ENCODE measurements around the gene SMARCA1. TPM values are rescaled to one million over a fixed set of nuclear protein-coding genes. Genes with fewer than 3 reads are reported as not detected.

The SMARCA1 gene
- total and polyA plus RNA-seq, 2 of the 13 experiments (the other 11 are each of a cell fraction or from before 2014, with no cell fraction given) = 97.7 to 145 TPM

DNA sequence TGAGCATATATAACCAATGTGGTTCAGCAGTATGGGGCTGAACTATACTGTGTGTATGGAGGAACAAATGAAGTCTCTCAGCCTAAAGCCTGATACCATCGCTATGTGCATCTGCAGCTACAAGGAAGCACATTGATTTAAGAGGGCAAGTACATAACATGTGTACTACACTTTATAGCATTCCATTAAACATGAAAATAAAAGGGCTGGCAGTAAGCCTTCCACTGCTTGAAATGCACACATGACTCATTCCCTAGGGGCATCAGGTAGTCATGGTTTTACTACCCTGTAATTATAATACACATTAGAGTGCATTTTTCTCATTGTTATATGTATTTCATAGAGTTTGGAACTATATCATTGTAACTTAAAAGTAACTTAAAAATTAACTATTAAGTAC, 51.2 kb downstream of the SMARCA1 start (continued):
- TF ChIP-seq CC2D1A (CRISPR knock-in tag; IDR thresholded peaks at IDR 0.05) (no peak), ZNF337 (CRISPR knock-in tag; IDR thresholded peaks at IDR 0.05; ENCODE audit: borderline replicate concordance, low read depth) (no peak), ZNF510 (CRISPR knock-in tag; IDR thresholded peaks at IDR 0.05; ENCODE audit: low read depth) (no peak), BRD4 (CRISPR knock-in tag; IDR thresholded peaks at IDR 0.05) (no peak)

DNA sequence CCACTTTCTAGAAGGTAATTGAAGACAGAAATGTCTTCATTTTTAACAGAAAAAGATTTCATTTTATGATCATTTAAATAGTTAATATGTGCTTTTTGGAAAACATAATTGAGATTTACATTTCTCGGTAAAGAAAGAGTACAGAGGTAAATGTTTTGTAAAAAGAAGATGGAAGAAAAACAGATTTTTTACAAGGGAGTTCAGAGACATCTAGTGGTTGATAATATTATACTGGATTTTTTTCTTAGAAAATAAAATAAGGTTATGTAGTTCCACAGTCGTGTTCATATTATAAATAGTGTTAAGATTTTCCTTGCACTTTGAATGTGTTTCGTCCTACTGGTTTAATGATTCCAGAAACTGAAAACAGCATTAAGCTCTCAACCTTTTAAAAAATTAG, 60.6 kb downstream of the SMARCA1 start:
- ChIA-PET CTCF (ENCODE audit: low intra/inter-chr PET ratio, low total read pairs) (no interaction called here), POLR2A (no interaction called here)
- ATAC-seq (no peak), FAIRE-seq (no peak), DNase-seq (ENCODE audit: low spot score) (no peak)
- Histone ChIP-seq H4K20me1 (ENCODE audit: insufficient read depth, low read length) (no peaks in the 10 kb centered on the region), H3K79me2 (ENCODE audit: insufficient read depth, low read length) (no peaks in the 10 kb centered on the region), H3K27me3 (ENCODE audit: control insufficient read depth in 1 of 2, insufficient read depth in 2 of 2, low read length in 2 of 2) (no peaks in the 10 kb centered on the region), H3K9me3 (ENCODE audit: low read length) (no peaks in the 10 kb centered on the region), H3K4me1 (ENCODE audit: insufficient read depth, low read length) (no peaks in the 10 kb centered on the region), H3K27ac (ENCODE audit: extremely low read length, insufficient read depth, low read length) (no peak overlapping the region), H3K4me2 (ENCODE audit: low read depth, low read length) (no peak overlapping the region), H3K36me3 (replicated peaks in 1 of 2; ENCODE audit: control insufficient read depth in 1 of 2, insufficient read depth in 2 of 2, low read length in 2 of 2) (peaks cover 0 to 33% of the 10 kb centered on the region in 2 experiments; a peak in 4 of 5 replicates), H3K4me3 (replicated peaks in 1 of 3; ENCODE audit: insufficient read depth in 1 of 3, low read depth in 2 of 3, low read length in 3 of 3) (no peak overlapping the region), H3K9ac (ENCODE audit: insufficient read depth, low read depth, low read length) (no peak overlapping the region), H2AFZ (ENCODE audit: low read length) (no peak overlapping the region)
- WGBS (ENCODE audit: low lambda C conversion rate) = 92% methylated on average over 3 of the region's 3 CpGs
- in situ Hi-C loops (cut with HindIII; ENCODE audit: extremely low pct_ligation_motif_present, low pct_unique_long_range_greater_than_20kb) (no loop called here), intact Hi-C loops (cut with micrococcal nuclease; ENCODE audit: unreplicated experiment) (no loop called here)
- no TSS peak for BruUV-seq (replicated peaks)
- TF ChIP-seq NAIF1 (CRISPR knock-in tag; IDR thresholded peaks at IDR 0.05; ENCODE audit: borderline replicate concordance) (no peak), ZZZ3 (CRISPR knock-in tag; IDR thresholded peaks at IDR 0.05; ENCODE audit: borderline replicate concordance) (no peak), NFATC3 (CRISPR knock-in tag; IDR thresholded peaks at IDR 0.05) (no peak), ATF7 (IDR thresholded peaks at IDR 0.05) (no peak), ATF7 (CRISPR knock-in tag; IDR thresholded peaks at IDR 0.05) (no peak), NONO (IDR thresholded peaks at IDR 0.05) (no peak), NONO (CRISPR knock-in tag; conservative IDR thresholded peaks at IDR 0.05) (no peak), ZMYM3 (CRISPR knock-in tag; IDR thresholded peaks at IDR 0.05) (no peak), TCF12 (IDR thresholded peaks at IDR 0.05) (no peak), TCF12 (CRISPR knock-in tag; IDR thresholded peaks at IDR 0.05) (no peak), ZFY (CRISPR knock-in tag; IDR thresholded peaks at IDR 0.05) (no peak)
- TF ChIP-seq, protein P1, sequence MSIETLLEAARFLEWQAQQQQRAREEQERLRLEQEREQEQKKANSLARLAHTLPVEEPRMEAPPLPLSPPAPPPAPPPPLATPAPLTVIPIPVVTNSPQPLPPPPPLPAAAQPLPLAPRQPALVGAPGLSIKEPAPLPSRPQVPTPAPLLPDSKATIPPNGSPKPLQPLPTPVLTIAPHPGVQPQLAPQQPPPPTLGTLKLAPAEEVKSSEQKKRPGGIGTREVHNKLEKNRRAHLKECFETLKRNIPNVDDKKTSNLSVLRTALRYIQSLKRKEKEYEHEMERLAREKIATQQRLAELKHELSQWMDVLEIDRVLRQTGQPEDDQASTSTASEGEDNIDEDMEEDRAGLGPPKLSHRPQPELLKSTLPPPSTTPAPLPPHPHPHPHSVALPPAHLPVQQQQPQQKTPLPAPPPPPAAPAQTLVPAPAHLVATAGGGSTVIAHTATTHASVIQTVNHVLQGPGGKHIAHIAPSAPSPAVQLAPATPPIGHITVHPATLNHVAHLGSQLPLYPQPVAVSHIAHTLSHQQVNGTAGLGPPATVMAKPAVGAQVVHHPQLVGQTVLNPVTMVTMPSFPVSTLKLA (IDR thresholded peaks at IDR 0.05) = no peak
- TF ChIP-seq, protein P2, sequence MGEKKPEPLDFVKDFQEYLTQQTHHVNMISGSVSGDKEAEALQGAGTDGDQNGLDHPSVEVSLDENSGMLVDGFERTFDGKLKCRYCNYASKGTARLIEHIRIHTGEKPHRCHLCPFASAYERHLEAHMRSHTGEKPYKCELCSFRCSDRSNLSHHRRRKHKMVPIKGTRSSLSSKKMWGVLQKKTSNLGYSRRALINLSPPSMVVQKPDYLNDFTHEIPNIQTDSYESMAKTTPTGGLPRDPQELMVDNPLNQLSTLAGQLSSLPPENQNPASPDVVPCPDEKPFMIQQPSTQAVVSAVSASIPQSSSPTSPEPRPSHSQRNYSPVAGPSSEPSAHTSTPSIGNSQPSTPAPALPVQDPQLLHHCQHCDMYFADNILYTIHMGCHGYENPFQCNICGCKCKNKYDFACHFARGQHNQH (CRISPR knock-in tag; IDR thresholded peaks at IDR 0.05) = no peak
- TF ChIP-seq, protein P3, sequence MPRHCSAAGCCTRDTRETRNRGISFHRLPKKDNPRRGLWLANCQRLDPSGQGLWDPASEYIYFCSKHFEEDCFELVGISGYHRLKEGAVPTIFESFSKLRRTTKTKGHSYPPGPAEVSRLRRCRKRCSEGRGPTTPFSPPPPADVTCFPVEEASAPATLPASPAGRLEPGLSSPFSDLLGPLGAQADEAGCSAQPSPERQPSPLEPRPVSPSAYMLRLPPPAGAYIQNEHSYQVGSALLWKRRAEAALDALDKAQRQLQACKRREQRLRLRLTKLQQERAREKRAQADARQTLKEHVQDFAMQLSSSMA (CRISPR knock-in tag; IDR thresholded peaks at IDR 0.05) = no peak
- TF ChIP-seq, protein P4, sequence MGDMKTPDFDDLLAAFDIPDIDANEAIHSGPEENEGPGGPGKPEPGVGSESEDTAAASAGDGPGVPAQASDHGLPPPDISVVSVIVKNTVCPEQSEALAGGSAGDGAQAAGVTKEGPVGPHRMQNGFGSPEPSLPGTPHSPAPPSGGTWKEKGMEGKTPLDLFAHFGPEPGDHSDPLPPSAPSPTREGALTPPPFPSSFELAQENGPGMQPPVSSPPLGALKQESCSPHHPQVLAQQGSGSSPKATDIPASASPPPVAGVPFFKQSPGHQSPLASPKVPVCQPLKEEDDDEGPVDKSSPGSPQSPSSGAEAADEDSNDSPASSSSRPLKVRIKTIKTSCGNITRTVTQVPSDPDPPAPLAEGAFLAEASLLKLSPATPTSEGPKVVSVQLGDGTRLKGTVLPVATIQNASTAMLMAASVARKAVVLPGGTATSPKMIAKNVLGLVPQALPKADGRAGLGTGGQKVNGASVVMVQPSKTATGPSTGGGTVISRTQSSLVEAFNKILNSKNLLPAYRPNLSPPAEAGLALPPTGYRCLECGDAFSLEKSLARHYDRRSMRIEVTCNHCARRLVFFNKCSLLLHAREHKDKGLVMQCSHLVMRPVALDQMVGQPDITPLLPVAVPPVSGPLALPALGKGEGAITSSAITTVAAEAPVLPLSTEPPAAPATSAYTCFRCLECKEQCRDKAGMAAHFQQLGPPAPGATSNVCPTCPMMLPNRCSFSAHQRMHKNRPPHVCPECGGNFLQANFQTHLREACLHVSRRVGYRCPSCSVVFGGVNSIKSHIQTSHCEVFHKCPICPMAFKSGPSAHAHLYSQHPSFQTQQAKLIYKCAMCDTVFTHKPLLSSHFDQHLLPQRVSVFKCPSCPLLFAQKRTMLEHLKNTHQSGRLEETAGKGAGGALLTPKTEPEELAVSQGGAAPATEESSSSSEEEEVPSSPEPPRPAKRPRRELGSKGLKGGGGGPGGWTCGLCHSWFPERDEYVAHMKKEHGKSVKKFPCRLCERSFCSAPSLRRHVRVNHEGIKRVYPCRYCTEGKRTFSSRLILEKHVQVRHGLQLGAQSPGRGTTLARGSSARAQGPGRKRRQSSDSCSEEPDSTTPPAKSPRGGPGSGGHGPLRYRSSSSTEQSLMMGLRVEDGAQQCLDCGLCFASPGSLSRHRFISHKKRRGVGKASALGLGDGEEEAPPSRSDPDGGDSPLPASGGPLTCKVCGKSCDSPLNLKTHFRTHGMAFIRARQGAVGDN (CRISPR knock-in tag; IDR thresholded peaks at IDR 0.05) = no peak
